Kidney epithelial cell (primary cell): ENCODE results near the gene KCTD15. TPM values are rescaled to one million over a fixed set of nuclear protein-coding genes. Genes with fewer than 3 reads are reported as not detected.

Experiments
- DNase-seq: peaks from one replicate; pipeline ENCODE4 v3.0.0-alpha.2; 2010; ENCODE audit warnings: low read depth
- H3K27me3 ChIP-seq: 2 replicates; pipeline ENCODE4 v1.6.0; 2011; ENCODE audit warnings: low read length; ENCODE audit not compliant: control insufficient read depth, insufficient read depth
- H3K36me3 ChIP-seq: 2 replicates; pipeline ENCODE4 v1.5.1; 2011; ENCODE audit warnings: low read length; ENCODE audit not compliant: control insufficient read depth, insufficient read depth
- H3K4me3 ChIP-seq: 2 replicates; pipeline ENCODE4 v1.5.1; 2011; ENCODE audit warnings: low read depth, mild to moderate bottlenecking, control low read depth, low read length
- CTCF ChIP-seq: IDR thresholded peaks from 2 replicates; pipeline ENCODE4 v1.5.1; 2011; ENCODE audit warnings: mild to moderate bottlenecking, moderate library complexity, low read length, control low read depth, inconsistent platforms; ENCODE audit not compliant: insufficient read depth, poor library complexity, severe bottlenecking
- total RNA-seq: library from RNA; depleted of rRNA; stranded (reverse); fragments of >200 nt; gene quantifications from 2 replicates; pipeline ENCODE4 v1.2.3, GENCODE V29; 2015

Gene KCTD15
- total RNA-seq, 1 donor from 2014 or later: 73.5 TPM

GRCh38 chr19:33832633-33833032, 36.0 kb downstream of the KCTD15 start:
- DNase-seq: no peak
- TF ChIP-seq CTCF: no peak
- no peak overlapping the region for H3K4me3 ChIP-seq
- H3K36me3 ChIP-seq: no peaks in the 10 kb centered on the region
- no peaks in the 10 kb centered on the region for H3K27me3 ChIP-seq

- Histone ChIP-seq H3K4me3 (no peak overlapping the region), H3K27me3 (no peaks in the 10 kb centered on the region), H3K36me3 (no peaks in the 10 kb centered on the region)
- DNase-seq: no peak
- TF ChIP-seq CTCF: no peak
Measured at GRCh38 chr19:33840382-33840781, 43.7 kb downstream of the KCTD15 start.

- Histone ChIP-seq H3K4me3 (no peak overlapping the region), H3K27me3 (no peaks in the 10 kb centered on the region), H3K36me3 (no peaks in the 10 kb centered on the region)
- TF ChIP-seq CTCF: no peak
- DNase-seq: no peak
Measured at GRCh38 chr19:33840783-33841182, 44.1 kb downstream of the KCTD15 start.

GRCh38 chr19:33841685-33842084, 45.0 kb downstream of the KCTD15 start:
- Histone ChIP-seq H3K4me3 (no peak overlapping the region), H3K27me3 (no peaks in the 10 kb centered on the region), H3K36me3 (no peaks in the 10 kb centered on the region)
- TF ChIP-seq CTCF: no peak
- no peak for DNase-seq

- no peak overlapping the region for H3K4me3 ChIP-seq
- no peak for TF ChIP-seq CTCF
- no peak for DNase-seq
- no peaks in the 10 kb centered on the region for H3K27me3 ChIP-seq
- no peaks in the 10 kb centered on the region for H3K36me3 ChIP-seq
Measured at GRCh38 chr19:33844478-33844877, 47.8 kb downstream of the KCTD15 start.

GRCh38 chr19:33845498-33845897, 48.8 kb downstream of the KCTD15 start:
- H3K36me3 ChIP-seq: no peaks in the 10 kb centered on the region
- H3K4me3 ChIP-seq: no peak overlapping the region
- no peaks in the 10 kb centered on the region for H3K27me3 ChIP-seq
- no peak for DNase-seq
- TF ChIP-seq CTCF: no peak
